ENCODE results near the gene SPCS1. TPM values are rescaled to one million over a fixed set of nuclear protein-coding genes. Genes with fewer than 3 reads are reported as not detected.
"Not testable (repeated sequence)": the region's sequence is repeated elsewhere in the genome, so short reads cannot be mapped to it uniquely, and the experiment has no call there.

SPCS1 gene
- total RNA-seq, 1 experiment from 2014 or later: 101 TPM

DNA sequence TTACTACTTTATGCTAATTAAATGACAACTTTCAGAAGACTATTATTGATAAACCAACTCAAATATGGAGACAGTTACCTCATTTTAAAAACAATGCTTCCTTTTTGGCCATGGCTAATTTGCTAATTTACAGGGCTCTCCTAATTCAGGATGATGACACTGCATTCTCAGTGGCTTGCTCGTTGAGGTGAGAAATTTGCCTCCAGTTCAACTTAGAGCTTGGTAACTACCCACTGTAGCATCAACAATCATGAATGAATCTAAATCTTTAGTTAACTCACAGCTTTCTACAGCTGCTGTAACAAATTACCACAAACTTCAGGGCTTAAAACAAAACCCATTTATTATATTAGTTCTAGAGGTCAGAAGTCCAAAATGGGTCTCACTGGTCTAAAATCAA is 34.2 kb upstream of the SPCS1 start:
- no peaks in the 10 kb centered on the region for H3K27me3 Mint-ChIP-seq (ENCODE audit: low read depth)
- TF ChIP-seq, protein P1, sequence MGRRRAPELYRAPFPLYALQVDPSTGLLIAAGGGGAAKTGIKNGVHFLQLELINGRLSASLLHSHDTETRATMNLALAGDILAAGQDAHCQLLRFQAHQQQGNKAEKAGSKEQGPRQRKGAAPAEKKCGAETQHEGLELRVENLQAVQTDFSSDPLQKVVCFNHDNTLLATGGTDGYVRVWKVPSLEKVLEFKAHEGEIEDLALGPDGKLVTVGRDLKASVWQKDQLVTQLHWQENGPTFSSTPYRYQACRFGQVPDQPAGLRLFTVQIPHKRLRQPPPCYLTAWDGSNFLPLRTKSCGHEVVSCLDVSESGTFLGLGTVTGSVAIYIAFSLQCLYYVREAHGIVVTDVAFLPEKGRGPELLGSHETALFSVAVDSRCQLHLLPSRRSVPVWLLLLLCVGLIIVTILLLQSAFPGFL (CRISPR knock-in tag; IDR thresholded peaks at IDR 0.05; ENCODE audit: borderline replicate concordance): no peak
- no peak for TF ChIP-seq SP1 (CRISPR knock-in tag; conservative IDR thresholded peaks at IDR 0.05)
- TF ChIP-seq, protein P2, sequence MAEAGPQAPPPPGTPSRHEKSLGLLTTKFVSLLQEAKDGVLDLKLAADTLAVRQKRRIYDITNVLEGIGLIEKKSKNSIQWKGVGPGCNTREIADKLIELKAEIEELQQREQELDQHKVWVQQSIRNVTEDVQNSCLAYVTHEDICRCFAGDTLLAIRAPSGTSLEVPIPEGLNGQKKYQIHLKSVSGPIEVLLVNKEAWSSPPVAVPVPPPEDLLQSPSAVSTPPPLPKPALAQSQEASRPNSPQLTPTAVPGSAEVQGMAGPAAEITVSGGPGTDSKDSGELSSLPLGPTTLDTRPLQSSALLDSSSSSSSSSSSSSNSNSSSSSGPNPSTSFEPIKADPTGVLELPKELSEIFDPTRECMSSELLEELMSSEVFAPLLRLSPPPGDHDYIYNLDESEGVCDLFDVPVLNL (CRISPR knock-in tag; IDR thresholded peaks at IDR 0.05; ENCODE audit: borderline replicate concordance, low read depth): no peak
- no peak for TF ChIP-seq ZBTB21 (CRISPR knock-in tag; IDR thresholded peaks at IDR 0.05; ENCODE audit: borderline replicate concordance)
- TF ChIP-seq, protein P3, sequence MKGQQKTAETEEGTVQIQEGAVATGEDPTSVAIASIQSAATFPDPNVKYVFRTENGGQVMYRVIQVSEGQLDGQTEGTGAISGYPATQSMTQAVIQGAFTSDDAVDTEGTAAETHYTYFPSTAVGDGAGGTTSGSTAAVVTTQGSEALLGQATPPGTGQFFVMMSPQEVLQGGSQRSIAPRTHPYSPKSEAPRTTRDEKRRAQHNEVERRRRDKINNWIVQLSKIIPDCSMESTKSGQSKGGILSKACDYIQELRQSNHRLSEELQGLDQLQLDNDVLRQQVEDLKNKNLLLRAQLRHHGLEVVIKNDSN (CRISPR knock-in tag; IDR thresholded peaks at IDR 0.05): no peak
- TF ChIP-seq, protein P4, sequence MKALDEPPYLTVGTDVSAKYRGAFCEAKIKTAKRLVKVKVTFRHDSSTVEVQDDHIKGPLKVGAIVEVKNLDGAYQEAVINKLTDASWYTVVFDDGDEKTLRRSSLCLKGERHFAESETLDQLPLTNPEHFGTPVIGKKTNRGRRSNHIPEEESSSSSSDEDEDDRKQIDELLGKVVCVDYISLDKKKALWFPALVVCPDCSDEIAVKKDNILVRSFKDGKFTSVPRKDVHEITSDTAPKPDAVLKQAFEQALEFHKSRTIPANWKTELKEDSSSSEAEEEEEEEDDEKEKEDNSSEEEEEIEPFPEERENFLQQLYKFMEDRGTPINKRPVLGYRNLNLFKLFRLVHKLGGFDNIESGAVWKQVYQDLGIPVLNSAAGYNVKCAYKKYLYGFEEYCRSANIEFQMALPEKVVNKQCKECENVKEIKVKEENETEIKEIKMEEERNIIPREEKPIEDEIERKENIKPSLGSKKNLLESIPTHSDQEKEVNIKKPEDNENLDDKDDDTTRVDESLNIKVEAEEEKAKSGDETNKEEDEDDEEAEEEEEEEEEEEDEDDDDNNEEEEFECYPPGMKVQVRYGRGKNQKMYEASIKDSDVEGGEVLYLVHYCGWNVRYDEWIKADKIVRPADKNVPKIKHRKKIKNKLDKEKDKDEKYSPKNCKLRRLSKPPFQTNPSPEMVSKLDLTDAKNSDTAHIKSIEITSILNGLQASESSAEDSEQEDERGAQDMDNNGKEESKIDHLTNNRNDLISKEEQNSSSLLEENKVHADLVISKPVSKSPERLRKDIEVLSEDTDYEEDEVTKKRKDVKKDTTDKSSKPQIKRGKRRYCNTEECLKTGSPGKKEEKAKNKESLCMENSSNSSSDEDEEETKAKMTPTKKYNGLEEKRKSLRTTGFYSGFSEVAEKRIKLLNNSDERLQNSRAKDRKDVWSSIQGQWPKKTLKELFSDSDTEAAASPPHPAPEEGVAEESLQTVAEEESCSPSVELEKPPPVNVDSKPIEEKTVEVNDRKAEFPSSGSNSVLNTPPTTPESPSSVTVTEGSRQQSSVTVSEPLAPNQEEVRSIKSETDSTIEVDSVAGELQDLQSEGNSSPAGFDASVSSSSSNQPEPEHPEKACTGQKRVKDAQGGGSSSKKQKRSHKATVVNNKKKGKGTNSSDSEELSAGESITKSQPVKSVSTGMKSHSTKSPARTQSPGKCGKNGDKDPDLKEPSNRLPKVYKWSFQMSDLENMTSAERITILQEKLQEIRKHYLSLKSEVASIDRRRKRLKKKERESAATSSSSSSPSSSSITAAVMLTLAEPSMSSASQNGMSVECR (CRISPR knock-in tag; IDR thresholded peaks at IDR 0.05; ENCODE audit: borderline replicate concordance): no peak
- TF ChIP-seq EMX1 (CRISPR knock-in tag; IDR thresholded peaks at IDR 0.05): no peak
- no peak for TF ChIP-seq NR3C1 (CRISPR knock-in tag; conservative IDR thresholded peaks at IDR 0.05; ENCODE audit: low read depth)
- TF ChIP-seq CBFB (CRISPR knock-in tag; IDR thresholded peaks at IDR 0.05; ENCODE audit: low read depth): no peak
- TF ChIP-seq, protein P5, sequence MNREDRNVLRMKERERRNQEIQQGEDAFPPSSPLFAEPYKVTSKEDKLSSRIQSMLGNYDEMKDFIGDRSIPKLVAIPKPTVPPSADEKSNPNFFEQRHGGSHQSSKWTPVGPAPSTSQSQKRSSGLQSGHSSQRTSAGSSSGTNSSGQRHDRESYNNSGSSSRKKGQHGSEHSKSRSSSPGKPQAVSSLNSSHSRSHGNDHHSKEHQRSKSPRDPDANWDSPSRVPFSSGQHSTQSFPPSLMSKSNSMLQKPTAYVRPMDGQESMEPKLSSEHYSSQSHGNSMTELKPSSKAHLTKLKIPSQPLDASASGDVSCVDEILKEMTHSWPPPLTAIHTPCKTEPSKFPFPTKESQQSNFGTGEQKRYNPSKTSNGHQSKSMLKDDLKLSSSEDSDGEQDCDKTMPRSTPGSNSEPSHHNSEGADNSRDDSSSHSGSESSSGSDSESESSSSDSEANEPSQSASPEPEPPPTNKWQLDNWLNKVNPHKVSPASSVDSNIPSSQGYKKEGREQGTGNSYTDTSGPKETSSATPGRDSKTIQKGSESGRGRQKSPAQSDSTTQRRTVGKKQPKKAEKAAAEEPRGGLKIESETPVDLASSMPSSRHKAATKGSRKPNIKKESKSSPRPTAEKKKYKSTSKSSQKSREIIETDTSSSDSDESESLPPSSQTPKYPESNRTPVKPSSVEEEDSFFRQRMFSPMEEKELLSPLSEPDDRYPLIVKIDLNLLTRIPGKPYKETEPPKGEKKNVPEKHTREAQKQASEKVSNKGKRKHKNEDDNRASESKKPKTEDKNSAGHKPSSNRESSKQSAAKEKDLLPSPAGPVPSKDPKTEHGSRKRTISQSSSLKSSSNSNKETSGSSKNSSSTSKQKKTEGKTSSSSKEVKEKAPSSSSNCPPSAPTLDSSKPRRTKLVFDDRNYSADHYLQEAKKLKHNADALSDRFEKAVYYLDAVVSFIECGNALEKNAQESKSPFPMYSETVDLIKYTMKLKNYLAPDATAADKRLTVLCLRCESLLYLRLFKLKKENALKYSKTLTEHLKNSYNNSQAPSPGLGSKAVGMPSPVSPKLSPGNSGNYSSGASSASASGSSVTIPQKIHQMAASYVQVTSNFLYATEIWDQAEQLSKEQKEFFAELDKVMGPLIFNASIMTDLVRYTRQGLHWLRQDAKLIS (CRISPR knock-in tag; IDR thresholded peaks at IDR 0.05; ENCODE audit: borderline replicate concordance): no peak

DNA sequence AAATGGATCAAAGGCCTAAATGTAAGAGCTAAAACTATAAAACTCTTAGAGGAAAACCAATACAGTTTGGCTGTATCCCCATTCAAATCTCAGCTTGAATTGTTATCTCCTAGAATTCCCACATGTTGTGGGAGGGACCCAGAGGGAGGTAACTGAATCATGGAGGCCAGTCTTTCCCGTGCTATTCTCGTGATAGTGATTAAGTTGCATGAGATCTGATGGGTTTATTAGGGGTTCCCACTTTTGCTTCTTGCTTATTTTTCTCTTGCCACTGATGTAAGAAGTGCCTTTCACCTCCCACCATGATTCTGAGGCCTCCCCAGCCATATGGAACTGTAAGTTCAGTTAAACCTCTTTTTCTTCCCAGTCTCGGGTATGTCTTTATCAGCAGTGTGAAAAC is 29.7 kb upstream of the SPCS1 start:
- H3K27me3 Mint-ChIP-seq (ENCODE audit: low read depth); POLR2A ChIA-PET; H3K4me1 Mint-ChIP-seq; DNase-seq (ENCODE audit: low spot score); ATAC-seq; H3K4me3 Mint-ChIP-seq; H3K9me3 Mint-ChIP-seq; H3K27ac Mint-ChIP-seq: not testable (repeated sequence)
- CTCF ChIA-PET: interaction anchor here (0.7 kb wide), 1 partner anchor 208 kb away, joined by 3 read pairs; no protein-coding TSS in a partner anchor
- peaks cover 39% of the 10 kb centered on the region for H3K36me3 Mint-ChIP-seq

More for the DNA sequence above, 34.2 kb upstream of the SPCS1 start:
- H3K4me3 Mint-ChIP-seq: no peak overlapping the region
- ATAC-seq (no peak), DNase-seq (ENCODE audit: low spot score) (no peak)
- peaks cover 18% of the 10 kb centered on the region for H3K36me3 Mint-ChIP-seq
- CTCF ChIA-PET: no interaction called here
- POLR2A ChIA-PET: no interaction called here
- no peaks in the 10 kb centered on the region for H3K4me1 Mint-ChIP-seq
- no peak overlapping the region for H3K27ac Mint-ChIP-seq
- no peaks in the 10 kb centered on the region for H3K9me3 Mint-ChIP-seq

All from WTC11 (cell line).